Glutamatergic neuron (in vitro differentiated cells): ENCODE data around the gene HEPN1. TPM values are rescaled to one million over a fixed set of nuclear protein-coding genes. Genes with fewer than 3 reads are reported as not detected.

Experiments used
- DNase-seq: peaks from one replicate; pipeline ENCODE4 v3.0.0; 2022
- H3K27ac Mint-ChIP-seq: one replicate; pipeline ENCODE4 v1.8.0; 2020; ENCODE audit warnings: mild to moderate bottlenecking, mixed read lengths, inconsistent platforms; ENCODE audit not compliant: unreplicated experiment
- H3K27me3 Mint-ChIP-seq: one replicate; pipeline ENCODE4 v1.8.0; 2020; ENCODE audit warnings: mild to moderate bottlenecking, moderate library complexity, mixed read lengths, inconsistent platforms; ENCODE audit not compliant: unreplicated experiment
- H3K36me3 Mint-ChIP-seq: one replicate; pipeline ENCODE4 v1.8.0; 2020; ENCODE audit warnings: mild to moderate bottlenecking, mixed read lengths, inconsistent platforms; ENCODE audit not compliant: unreplicated experiment
- H3K4me1 Mint-ChIP-seq: one replicate; pipeline ENCODE4 v1.8.0; 2020; ENCODE audit warnings: mild to moderate bottlenecking, low read depth, mixed read lengths, inconsistent platforms; ENCODE audit not compliant: unreplicated experiment
- H3K4me3 Mint-ChIP-seq: one replicate; pipeline ENCODE4 v1.8.0; 2020; ENCODE audit warnings: mild to moderate bottlenecking, mixed read lengths, inconsistent platforms; ENCODE audit not compliant: unreplicated experiment
- H3K9me3 Mint-ChIP-seq: one replicate; pipeline ENCODE4 v1.8.0; 2020; ENCODE audit warnings: mild to moderate bottlenecking, moderate library complexity, mixed read lengths, inconsistent platforms; ENCODE audit not compliant: unreplicated experiment
- total RNA-seq: library from RNA; stranded (reverse); fragmentation: NEBNext Ultra II Directional; extraction: Animal tissue kit (Norgen Biotek cat#: 25700); gene quantifications from one replicate; pipeline ENCODE4 v1.2.1, GENCODE V29; 2021; ENCODE audit not compliant: unreplicated experiment
- TF ChIP-seq, protein P1 (sequence below): fragments of 200-600 bp; sonication (generic); IDR thresholded peaks from one replicate; pipeline ENCODE4 v1.5.0; 2021; ENCODE audit not compliant: partially characterized antibody, unreplicated experiment

HEPN1 gene
- total RNA-seq, 1 donor from 2014 or later: not detected

DNA sequence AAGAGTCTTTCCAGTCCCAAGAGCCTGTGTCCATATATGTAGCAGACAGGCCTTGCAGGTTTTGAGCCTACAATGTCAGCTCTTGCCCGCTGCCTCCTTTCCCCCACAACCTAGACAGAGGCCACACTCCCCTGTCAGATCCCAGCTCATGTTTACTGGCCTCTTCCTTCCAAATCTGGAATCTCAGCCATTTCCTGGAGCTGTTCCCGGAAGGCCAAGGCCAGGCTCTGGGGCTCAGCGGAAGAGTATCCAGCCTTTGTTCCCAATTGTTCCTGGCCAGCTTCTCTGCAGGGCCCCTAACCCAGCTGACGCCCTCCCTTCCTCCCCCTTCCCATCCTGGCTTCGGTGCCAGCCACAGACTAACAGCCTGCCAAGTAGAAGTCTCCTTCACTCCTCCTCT is 20.3 kb upstream of the HEPN1 start:
- DNase-seq: no peak
- Mint-ChIP-seq H3K9me3 (peaks cover 3% of the 10 kb centered on the region), H3K27ac (no peak overlapping the region), H3K27me3 (peaks cover 3% of the 10 kb centered on the region), H3K4me3 (no peak overlapping the region), H3K4me1 (no peaks in the 10 kb centered on the region), H3K36me3 (no peaks in the 10 kb centered on the region)
- TF ChIP-seq, protein P1, sequence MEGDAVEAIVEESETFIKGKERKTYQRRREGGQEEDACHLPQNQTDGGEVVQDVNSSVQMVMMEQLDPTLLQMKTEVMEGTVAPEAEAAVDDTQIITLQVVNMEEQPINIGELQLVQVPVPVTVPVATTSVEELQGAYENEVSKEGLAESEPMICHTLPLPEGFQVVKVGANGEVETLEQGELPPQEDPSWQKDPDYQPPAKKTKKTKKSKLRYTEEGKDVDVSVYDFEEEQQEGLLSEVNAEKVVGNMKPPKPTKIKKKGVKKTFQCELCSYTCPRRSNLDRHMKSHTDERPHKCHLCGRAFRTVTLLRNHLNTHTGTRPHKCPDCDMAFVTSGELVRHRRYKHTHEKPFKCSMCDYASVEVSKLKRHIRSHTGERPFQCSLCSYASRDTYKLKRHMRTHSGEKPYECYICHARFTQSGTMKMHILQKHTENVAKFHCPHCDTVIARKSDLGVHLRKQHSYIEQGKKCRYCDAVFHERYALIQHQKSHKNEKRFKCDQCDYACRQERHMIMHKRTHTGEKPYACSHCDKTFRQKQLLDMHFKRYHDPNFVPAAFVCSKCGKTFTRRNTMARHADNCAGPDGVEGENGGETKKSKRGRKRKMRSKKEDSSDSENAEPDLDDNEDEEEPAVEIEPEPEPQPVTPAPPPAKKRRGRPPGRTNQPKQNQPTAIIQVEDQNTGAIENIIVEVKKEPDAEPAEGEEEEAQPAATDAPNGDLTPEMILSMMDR: no peak

DNA sequence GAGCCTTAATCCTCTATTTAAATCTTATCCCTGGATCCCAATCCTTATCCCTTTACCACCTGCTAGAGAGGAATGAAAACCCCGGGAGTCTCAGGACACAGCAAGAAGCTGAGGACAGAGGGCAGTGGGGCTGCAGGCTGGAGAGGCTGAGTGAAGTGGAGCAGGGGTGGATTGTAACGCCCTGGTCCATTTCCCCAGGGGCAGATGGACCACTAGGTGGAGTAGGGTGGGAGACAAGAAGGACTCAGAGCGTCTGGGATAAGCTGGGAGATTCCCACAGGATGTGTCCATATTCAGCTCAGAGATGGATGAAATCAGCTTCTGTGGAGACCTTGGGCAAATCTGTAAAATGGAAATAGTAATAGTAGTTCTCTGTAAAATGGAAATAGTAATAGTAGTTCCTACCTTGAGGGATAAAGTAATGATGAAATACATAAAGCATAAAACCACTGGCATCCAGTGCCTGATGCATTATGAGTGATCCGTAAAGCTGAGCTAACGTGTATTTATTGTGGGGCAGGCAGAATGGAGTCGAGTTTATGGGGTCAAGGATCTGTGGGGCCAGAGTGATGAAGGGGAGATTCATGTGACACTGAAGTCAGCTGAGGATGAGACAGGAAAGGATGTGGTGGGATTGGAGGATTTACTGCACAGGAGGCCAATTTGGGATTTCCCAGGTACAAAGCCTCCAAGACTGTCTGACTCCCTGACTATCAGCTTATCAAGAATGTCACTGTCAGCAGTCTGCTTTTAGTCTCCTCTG is 19.5 kb upstream of the HEPN1 start:
- H3K36me3 Mint-ChIP-seq: no peaks in the 10 kb centered on the region
- no peak for DNase-seq
- TF ChIP-seq, protein P1: no peak

DNA sequence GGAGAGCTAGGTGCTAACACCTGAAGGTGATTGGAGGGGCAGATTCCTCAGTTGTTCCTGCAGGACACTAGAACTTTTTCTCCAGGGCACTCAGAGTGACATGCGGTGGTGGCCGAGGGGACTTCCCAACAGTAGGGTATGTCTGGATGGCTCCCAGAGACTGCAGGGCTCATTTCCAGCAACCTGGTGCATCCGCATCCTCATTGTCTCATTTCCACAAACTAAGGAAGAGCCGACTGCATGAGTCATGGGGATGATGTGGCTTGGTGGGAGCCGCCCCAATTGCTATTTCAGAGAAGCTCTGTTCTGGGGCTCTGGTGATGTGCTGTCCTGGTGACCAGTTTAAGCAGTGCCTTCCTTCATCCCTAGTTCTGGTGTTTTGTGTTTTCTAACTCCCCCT is 18.6 kb upstream of the HEPN1 start:
- peaks cover 3% of the 10 kb centered on the region for H3K27me3 Mint-ChIP-seq
- H3K9me3 Mint-ChIP-seq: peaks cover 3% of the 10 kb centered on the region
- H3K4me1 Mint-ChIP-seq: no peaks in the 10 kb centered on the region
- TF ChIP-seq, protein P1: no peak
- no peak for DNase-seq
- H3K36me3 Mint-ChIP-seq: no peaks in the 10 kb centered on the region
- H3K27ac Mint-ChIP-seq: no peak overlapping the region
- no peak overlapping the region for H3K4me3 Mint-ChIP-seq

More for the DNA sequence above, 19.5 kb upstream of the HEPN1 start:
- Mint-ChIP-seq H3K4me3 (no peak overlapping the region), H3K4me1 (no peaks in the 10 kb centered on the region), H3K27ac (no peak overlapping the region), H3K9me3 (peaks cover 3% of the 10 kb centered on the region), H3K27me3 (peaks cover 3% of the 10 kb centered on the region)

DNA sequence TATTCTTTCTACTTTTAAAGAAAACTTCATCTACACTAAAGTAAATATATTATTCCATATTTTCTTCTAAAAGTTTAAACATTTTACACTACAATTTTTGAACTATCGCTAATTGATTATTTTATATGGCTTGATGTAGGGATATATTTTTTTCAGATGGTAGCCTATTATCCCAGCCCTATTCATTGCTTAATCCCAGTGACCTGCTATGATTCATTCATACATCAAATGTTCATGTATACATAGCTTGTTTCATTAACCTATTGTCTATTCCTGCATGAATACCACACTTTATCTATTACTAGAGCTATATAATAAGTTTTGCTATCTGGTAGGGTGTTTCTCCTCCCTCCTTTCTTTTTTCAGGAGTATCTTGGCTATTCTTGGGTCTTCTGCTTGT is 16.4 kb upstream of the HEPN1 start:
- DNase-seq: no peak
- H3K9me3 Mint-ChIP-seq: peaks cover 3% of the 10 kb centered on the region
- TF ChIP-seq, protein P1: no peak
- no peak overlapping the region for H3K27ac Mint-ChIP-seq
- H3K27me3 Mint-ChIP-seq: no peaks in the 10 kb centered on the region
- H3K4me3 Mint-ChIP-seq: no peak overlapping the region
- no peaks in the 10 kb centered on the region for H3K4me1 Mint-ChIP-seq
- H3K36me3 Mint-ChIP-seq: no peaks in the 10 kb centered on the region

DNA sequence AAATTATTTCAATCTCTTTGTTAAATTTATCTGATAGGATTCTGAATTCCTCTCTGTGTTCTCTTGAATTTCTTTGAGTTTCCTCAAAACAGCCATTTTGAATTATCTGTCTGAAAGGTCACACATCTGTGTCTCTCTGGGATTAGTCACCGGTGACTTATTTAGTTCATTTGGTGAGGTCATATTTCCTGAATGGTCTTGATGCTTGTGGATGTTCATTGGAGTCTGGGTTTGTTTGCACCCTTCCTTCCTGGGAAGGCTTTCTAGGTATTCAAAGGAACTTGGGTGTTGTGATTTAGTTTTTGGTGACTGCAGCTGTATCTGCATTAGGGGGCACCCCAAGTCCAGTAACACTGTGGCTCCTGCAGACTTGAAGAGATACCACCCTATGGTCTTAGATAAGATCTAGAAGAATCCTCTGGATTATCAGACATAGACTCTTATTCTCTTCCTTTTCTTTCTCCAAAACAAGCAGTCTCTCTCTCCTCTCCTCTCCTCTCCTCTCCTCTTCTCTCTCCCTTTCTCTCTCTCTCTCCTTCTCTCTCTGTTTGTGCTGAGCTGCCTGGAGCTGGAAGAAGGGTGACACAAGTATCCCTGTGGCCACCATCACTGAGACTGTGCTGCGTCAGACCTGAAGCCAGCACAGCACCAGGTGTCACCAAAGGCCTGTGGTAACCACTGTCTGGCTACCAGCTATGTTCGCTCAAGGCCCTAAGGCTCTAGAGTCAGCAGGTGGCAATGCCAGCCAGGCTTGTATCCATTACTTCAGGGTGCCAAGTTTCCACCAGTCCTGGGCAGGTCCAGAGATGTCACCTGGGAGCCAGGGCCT is 3.3 kb upstream of the HEPN1 start:
- Mint-ChIP-seq H3K36me3 (peaks cover 21% of the 10 kb centered on the region), H3K27me3 (peaks cover 3% of the 10 kb centered on the region), H3K27ac (no peak overlapping the region), H3K9me3 (peaks cover 4% of the 10 kb centered on the region), H3K4me3 (no peak overlapping the region), H3K4me1 (peaks cover 9% of the 10 kb centered on the region)
- DNase-seq: no peak
- TF ChIP-seq, protein P1: no peak
